ENCODE data around the gene PPP6R2. TPM values are rescaled to one million over a fixed set of nuclear protein-coding genes. Genes with fewer than 3 reads are reported as not detected.
A peak's percentile ranks its signal among the peaks of the same experiment; 100 is the strongest.

The PPP6R2 gene
- polyA plus RNA-seq, 6 donors from 2014 or later = 11.9 to 28.1 (median 16.2) TPM

DNA sequence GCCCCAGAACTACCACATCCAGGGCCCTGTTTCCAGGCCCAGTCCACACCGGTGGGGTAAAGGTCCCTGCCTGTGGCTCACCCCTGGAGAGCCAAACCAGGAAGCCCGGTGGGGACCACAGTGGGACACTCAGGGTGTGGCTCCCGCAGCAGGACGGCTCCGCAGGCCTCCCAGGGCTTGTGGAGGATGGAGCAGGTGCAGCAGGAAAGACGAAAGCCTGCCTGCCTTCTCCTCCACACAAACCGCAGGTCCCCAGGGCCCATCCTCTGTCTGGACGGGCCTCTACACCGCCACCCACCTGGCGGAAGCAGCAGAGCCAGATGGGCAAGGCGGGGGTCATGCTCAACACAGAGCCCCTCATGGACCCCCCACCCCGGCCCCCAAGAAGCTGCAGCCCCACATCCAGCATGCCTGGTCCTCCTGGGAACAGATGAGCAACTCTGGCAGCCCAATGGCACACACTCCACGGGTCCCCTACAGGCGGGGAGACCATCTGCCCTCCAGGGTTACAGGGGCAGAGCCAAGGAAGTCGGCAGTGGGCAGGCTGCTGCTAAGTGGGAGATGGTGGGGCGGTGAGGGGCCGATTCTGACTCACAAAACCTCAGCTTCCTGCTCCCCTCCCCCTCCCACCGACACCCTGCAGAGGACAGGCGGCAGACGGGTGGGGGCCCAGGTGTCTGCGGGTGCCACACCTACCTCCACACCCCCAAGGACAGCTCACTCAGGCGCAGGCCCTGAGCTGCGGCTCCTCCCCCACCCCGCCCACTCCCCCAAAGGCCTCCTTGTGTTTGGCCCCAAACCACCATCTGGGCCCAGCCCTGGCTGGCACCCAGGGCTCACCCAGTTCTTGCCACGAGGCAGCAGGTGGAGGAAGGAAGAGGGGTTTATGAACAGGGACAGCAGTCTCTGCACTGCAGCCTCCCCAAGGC lies 126.5 kb downstream of the PPP6R2 start:
- ATAC-seq (ENCODE audit: low read depth in 2 of 2) (peak; percentile 79 to 82), DNase-seq (peak; percentile 95)
- no peaks in the 10 kb centered on the region for H3K27me3 Mint-ChIP-seq
- peak overlapping the region; percentile 69 to 92 (median 89) for H3K4me3 Mint-ChIP-seq
- H3K36me3 Mint-ChIP-seq = peaks cover 0 to 14% of the 10 kb centered on the region in 2 donors
- peaks cover 60 to 72% (median 70%) of the 10 kb centered on the region in 3 donors for H3K4me1 Mint-ChIP-seq
- peak overlapping the region; percentile 90 to 97 (median 96) for H3K27ac Mint-ChIP-seq
- H3K9me3 Mint-ChIP-seq = peaks cover 0 to 2% (median 0%) of the 10 kb centered on the region in 7 donors

DNA sequence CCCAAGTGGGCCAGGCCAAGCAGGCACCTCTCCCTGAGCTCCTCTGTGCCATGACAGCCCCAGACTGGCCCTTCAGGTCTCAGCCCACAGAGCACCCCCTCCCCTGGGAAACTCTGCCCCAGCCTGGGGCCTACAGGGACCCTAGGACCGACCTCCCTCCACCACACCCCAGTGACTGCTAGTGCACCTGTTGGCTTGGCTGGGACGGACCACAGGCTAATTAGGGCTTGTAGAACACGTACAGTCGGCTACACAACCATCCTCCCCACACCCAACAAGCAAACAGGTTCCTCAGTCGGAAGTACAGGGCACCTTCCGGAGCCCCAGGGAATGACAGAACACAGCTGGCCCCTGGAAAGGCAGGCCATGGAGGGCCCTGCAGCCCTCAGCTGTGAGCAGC lies 127.4 kb downstream of the PPP6R2 start:
- Mint-ChIP-seq H3K27me3 (no peaks in the 10 kb centered on the region), H3K4me3 (peak overlapping the region; percentile 69 to 92 (median 89)), H3K4me1 (peaks cover 60 to 74% (median 70%) of the 10 kb centered on the region in 3 donors), H3K27ac (peak overlapping the region; percentile 90 to 97 (median 96)), H3K9me3 (peaks cover 0 to 2% (median 0%) of the 10 kb centered on the region in 7 donors), H3K36me3 (peaks cover 0 to 14% of the 10 kb centered on the region in 2 donors)
- DNase-seq (peak; percentile 38), ATAC-seq (ENCODE audit: low read depth in 2 of 2) (no peak)

DNA sequence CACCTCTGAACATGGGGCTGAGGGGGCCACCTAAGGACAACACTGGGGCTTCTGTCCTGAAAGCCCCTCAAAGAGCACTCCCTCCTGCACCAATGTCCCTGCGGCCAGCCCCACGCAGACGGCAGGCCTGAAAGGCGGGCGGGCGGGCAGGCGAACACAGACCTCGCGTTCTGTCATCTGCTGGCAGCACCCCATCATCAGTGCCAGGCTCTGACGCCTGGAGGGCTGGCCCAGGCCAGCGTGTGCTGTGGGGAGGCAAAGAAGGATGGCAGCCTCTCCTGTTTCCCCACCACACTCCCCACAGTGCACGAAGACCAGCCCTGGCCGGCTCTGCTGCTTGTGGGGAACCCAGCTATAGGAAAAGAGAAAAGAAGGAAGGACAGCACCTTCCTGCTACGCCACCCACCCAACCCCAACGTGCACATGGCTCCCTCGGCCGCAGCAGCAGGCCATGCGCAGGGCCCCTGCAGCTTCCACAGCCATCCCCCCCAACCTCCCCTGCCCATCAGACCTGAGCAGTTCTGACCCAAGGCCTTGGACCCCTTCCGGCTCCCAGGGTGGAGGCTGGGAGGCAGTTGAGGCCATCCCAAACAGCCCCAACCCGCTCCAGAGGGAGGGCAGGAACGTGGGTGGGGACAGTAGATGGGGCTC lies 128.2 kb downstream of the PPP6R2 start:
- DNase-seq = no peak
- Mint-ChIP-seq H3K27me3 (no peaks in the 10 kb centered on the region), H3K4me3 (peak overlapping the region; percentile 66 to 92 (median 88)), H3K4me1 (peaks cover 58 to 79% (median 70%) of the 10 kb centered on the region in 3 donors), H3K9me3 (peaks cover 0 to 2% (median 0%) of the 10 kb centered on the region in 7 donors), H3K36me3 (peaks cover 0 to 9% of the 10 kb centered on the region in 2 donors), H3K27ac (peak overlapping the region in 5 of 6 donors; percentile 47 to 97 (median 92))
- no peak for ATAC-seq (ENCODE audit: low read depth in 2 of 2)

DNA sequence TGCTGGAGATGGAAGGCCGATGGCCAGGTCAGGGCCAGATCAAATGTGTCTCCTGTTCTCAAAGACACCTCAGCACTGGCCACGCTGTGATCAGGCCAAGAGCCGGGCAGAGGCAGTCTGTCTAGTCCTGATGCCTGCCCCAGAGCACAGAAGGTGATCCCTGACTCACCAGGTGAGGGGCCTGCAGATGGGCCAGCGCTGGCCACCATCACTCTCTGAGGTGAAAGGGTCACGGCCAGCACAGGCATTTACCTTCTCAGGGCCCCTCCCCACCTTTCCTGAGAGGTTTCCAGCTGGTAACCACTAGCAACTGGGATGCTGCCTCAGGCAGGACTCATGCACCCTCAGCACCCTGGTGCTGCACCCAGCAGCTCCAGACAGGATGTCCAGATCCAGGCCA lies 128.8 kb downstream of the PPP6R2 start:
- ATAC-seq (ENCODE audit: low read depth in 2 of 2) (no peak), DNase-seq (no peak)
- Mint-ChIP-seq H3K36me3 (peaks cover 0 to 3% of the 10 kb centered on the region in 2 donors), H3K27ac (peak overlapping the region in 4 of 6 donors; percentile 84 to 93 (median 88)), H3K9me3 (peaks cover 0 to 2% (median 0%) of the 10 kb centered on the region in 7 donors), H3K4me1 (peaks cover 54 to 79% (median 70%) of the 10 kb centered on the region in 3 donors), H3K27me3 (no peaks in the 10 kb centered on the region), H3K4me3 (peak overlapping the region; percentile 88 to 95 (median 92))

DNA sequence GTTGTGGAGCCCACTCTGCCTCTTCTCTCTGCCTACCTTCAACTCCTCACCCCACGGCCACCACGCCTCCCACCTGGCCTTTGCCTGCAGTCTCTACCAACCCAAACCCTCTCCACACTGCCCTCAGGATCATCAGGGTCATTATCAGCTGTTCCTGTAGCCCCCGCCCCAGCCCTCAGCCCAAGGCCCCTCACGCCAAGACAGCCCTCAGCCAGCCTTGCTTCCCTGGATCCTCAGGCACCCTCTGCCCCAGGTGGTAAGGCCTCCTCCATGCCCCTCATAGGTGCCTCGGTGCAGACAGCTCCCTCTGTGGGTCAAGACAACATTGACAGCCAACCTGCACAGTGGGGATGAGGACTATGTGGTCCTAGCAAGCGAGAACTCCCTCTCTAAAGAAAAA lies 130.0 kb downstream of the PPP6R2 start:
- no peaks in the 10 kb centered on the region for H3K36me3 Mint-ChIP-seq
- H3K4me3 Mint-ChIP-seq = peak overlapping the region; percentile 88 to 95 (median 92)
- H3K4me1 Mint-ChIP-seq = peaks cover 53 to 76% (median 66%) of the 10 kb centered on the region in 3 donors
- peaks cover 0 to 2% (median 0%) of the 10 kb centered on the region in 7 donors for H3K9me3 Mint-ChIP-seq
- DNase-seq (peak; percentile 28), ATAC-seq (ENCODE audit: low read depth in 2 of 2) (no peak)
- no peaks in the 10 kb centered on the region for H3K27me3 Mint-ChIP-seq
- peak overlapping the region; percentile 54 to 98 (median 92) for H3K27ac Mint-ChIP-seq

DNA sequence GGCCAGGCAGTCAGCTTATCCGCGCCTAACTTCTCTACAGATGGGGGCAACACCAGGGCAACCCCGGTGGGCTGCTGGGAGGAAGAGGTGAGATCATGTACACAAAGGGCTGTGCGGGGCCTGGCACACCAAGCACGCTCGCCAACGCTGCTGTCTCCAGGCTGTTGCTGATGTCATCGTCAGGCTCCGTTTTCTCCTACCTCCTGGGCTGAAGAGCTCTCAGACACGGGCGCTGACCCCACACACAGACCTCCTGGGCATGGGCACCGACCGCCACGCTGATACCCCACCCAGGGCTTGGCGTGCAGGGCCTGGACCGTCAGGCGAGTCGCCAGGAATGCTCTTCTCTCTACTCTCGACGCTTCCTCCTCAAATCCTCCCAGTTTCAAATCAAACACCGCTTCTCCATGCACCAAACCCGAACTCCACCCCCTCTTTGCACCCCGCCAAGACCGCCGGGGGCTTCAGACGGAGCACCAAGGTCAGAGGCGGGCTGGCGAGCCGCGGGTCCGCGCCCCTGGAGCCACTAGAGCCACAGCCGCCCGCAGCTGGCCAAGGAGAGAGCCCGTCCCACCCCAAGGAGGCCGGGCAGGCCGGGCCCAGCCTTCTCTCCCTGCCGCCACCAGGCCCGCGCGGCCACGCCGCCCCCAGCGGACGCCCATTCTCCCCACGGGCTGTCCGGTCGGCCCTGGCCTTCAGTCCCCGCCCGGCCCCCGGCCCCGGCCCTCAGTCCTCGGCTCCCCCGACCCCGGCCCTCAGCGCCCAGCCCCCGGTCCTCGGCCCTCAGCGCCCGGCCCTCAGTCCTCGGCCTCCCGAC lies 130.9 kb downstream of the PPP6R2 start:
- no peak for DNase-seq
- no peak for ATAC-seq (ENCODE audit: low read depth in 2 of 2)
- Mint-ChIP-seq H3K4me3 (peak overlapping the region; percentile 88 to 95 (median 92)), H3K36me3 (no peaks in the 10 kb centered on the region), H3K9me3 (peaks cover 0 to 2% (median 0%) of the 10 kb centered on the region in 7 donors), H3K4me1 (peaks cover 46 to 66% (median 56%) of the 10 kb centered on the region in 3 donors), H3K27me3 (no peaks in the 10 kb centered on the region), H3K27ac (peak overlapping the region in 5 of 6 donors; percentile 36 to 98 (median 90))

DNA sequence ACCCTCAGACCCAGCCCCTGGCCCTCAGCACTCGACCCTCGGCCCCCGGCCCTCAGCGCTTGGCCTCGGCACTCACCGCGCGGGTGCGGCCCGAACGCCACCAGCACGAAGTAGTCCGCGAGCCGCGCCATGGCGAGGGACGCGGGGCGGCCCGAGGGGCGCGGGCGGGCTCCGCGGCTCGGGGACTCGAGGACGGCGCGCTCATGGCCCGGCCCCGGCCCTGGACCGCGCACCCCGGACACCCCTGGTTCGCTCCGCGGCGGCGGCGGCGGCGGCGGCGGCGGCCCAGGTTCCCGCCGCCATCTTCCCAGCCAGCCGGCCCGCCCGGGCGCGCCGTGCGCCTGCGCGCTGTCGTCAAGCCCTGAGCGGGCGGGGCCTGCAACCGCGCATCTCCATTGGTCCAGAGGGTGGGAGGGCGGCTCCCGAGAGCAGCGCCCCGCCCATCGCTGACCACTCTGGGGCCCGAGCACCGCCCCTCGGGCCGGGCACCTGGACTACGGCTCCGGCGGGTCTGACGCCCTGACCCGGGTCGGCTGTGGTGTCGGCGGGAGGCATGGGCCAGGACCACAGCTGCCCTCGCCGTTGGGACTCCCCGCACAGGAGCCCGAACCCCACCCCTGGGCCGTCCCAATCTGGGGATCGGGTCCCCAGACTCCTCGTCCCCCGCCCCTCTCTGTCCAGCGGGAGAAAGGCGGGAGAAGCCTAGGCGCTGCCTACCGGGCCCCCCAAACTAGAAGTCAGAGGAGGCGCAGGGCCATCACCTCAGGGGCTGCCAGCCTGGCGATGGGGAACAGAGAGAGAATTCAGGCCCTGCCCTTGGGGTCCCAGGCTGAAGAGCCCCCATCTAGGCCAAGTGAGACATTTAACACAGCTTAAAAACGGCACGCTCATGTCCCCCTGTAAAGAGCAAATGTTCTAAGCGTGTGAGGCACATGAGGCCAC lies 131.9 kb downstream of the PPP6R2 start, which contains the start of gene SBF1:
Gene SBF1 (minus strand): TSS at position 326 of the 942 bp plus-strand sequence. CDS start 195 bp downstream, at position 131.
- Mint-ChIP-seq H3K36me3 (no peaks in the 10 kb centered on the region), H3K4me3 (peak within 1 kb of the TSS; percentile 88 to 95 (median 92)), H3K27ac (peak within 1 kb of the TSS in 5 of 6 donors; percentile 60 to 95 (median 90)), H3K4me1 (peaks cover 42 to 59% (median 52%) of the 10 kb centered on the region in 3 donors), H3K27me3 (peaks cover 0 to 4% (median 2%) of the 10 kb centered on the region in 3 donors), H3K9me3 (peaks cover 0 to 2% (median 0%) of the 10 kb centered on the region in 7 donors)
- DNase-seq (peak; percentile 86), ATAC-seq (ENCODE audit: low read depth in 2 of 2) (peak; percentile 78)

DNA sequence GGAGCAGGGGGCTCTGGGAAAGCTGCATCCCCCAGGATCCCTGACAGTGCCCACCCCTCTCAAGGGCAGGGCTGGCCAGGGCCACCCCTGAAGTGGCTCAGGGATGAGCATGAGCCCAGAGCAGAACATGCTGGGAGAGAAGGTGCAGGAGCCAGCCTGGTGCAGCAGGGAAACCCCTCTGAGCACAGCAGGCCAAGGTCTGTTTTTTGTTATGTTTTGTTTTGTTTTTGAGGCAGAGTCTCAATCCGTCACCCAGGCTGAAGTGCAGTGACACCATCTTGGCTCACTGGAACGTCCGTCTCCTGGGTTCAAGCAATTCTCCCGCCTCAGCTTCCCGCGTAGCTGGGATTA lies 132.5 kb downstream of the PPP6R2 start:
- H3K27me3 Mint-ChIP-seq = peaks cover 0 to 9% (median 6%) of the 10 kb centered on the region in 3 donors
- peak overlapping the region; percentile 68 to 90 (median 81) for H3K4me3 Mint-ChIP-seq
- H3K27ac Mint-ChIP-seq = peak overlapping the region in 5 of 6 donors; percentile 47 to 65 (median 63)
- no peaks in the 10 kb centered on the region for H3K36me3 Mint-ChIP-seq
- peaks cover 0 to 2% (median 0%) of the 10 kb centered on the region in 7 donors for H3K9me3 Mint-ChIP-seq
- ATAC-seq (ENCODE audit: low read depth in 2 of 2) (no peak), DNase-seq (no peak)
- H3K4me1 Mint-ChIP-seq = peaks cover 35 to 57% (median 50%) of the 10 kb centered on the region in 3 donors

DNA sequence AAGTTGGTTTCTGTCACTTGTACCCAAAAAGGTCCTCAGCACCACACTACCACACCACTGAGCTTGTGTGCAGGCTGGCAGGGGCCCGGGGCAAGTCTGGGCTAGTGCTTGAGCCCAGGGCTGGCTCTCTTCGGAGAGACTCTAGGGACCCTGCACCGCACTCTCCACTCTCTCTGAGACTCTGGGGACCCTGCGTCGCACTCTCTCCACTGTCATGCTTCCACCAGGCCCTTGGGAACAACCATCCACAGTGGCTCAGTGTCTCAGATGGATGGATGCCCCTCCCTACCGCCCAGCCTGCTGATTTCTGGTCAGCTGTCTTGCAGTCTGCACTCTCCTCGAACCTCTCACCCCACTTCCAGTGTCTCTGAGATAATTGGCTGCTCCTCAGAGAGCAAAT lies 133.7 kb downstream of the PPP6R2 start:
- Mint-ChIP-seq H3K27ac (peak overlapping the region in 4 of 6 donors; percentile 36 to 91 (median 62)), H3K4me1 (peaks cover 28 to 45% (median 40%) of the 10 kb centered on the region in 3 donors), H3K4me3 (peak overlapping the region; percentile 53 to 90 (median 75)), H3K27me3 (peaks cover 0 to 9% (median 6%) of the 10 kb centered on the region in 3 donors), H3K9me3 (peaks cover 0 to 2% (median 0%) of the 10 kb centered on the region in 7 donors), H3K36me3 (no peaks in the 10 kb centered on the region)
- no peak for DNase-seq
- ATAC-seq (ENCODE audit: low read depth in 2 of 2) = no peak

DNA sequence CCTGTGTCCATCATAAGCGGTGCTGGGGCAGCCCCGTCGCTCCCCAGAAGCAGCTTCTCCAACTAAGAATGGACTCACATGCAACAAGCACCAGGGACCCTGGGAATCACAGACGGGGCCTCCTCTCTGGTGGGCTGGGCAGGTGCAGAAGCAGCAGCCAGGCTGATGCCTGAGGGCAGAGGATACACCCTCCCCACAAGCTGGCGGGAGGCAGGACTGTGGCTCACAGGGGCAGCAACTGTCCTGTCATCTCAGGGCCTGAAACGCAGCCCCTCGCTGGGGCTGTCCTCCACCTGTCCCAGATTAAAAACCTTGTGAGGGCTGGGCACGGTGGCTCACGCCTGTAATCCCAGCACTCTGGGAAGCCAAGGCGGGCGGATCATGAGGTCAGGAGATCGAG lies 134.8 kb downstream of the PPP6R2 start:
- Mint-ChIP-seq H3K27ac (peak overlapping the region in 1 of 6 donors; percentile 15), H3K4me3 (peak overlapping the region in 3 of 8 donors; percentile 15 to 79 (median 76)), H3K4me1 (peaks cover 21 to 34% (median 30%) of the 10 kb centered on the region in 3 donors), H3K27me3 (peaks cover 0 to 11% (median 6%) of the 10 kb centered on the region in 3 donors), H3K9me3 (peaks cover 0 to 2% (median 0%) of the 10 kb centered on the region in 7 donors), H3K36me3 (no peaks in the 10 kb centered on the region)
- ATAC-seq (ENCODE audit: low read depth in 2 of 2) = no peak
- no peak for DNase-seq

DNA sequence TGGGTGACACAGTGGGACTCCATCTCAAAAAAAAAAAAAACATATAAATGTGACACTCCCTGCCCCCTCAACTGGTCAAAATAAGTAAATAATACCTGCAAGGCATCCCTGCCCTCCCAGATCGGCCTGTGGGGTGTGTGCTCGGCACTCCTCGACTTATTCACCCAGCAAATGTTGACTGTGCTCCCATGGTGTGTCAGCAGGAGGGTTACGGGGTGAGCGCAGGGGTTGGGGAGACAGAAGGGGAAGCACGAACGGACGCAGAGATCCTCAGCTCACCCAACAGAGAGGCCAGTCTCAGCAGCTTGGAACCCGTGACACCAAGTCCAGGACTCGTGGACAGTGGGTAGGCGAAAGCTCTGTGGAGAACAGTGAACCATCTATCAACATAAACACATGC lies 136.6 kb downstream of the PPP6R2 start:
- Mint-ChIP-seq H3K27ac (peak overlapping the region in 4 of 6 donors; percentile 28 to 85 (median 57)), H3K36me3 (no peaks in the 10 kb centered on the region), H3K4me3 (peak overlapping the region; percentile 24 to 87 (median 78)), H3K9me3 (no peaks in the 10 kb centered on the region), H3K4me1 (peaks cover 11 to 23% (median 22%) of the 10 kb centered on the region in 3 donors), H3K27me3 (peaks cover 0 to 21% (median 6%) of the 10 kb centered on the region in 3 donors)
- DNase-seq = no peak
- ATAC-seq (ENCODE audit: low read depth in 2 of 2) = no peak
